ENCODE results near the gene MCM9.

MCM9 gene

DNA sequence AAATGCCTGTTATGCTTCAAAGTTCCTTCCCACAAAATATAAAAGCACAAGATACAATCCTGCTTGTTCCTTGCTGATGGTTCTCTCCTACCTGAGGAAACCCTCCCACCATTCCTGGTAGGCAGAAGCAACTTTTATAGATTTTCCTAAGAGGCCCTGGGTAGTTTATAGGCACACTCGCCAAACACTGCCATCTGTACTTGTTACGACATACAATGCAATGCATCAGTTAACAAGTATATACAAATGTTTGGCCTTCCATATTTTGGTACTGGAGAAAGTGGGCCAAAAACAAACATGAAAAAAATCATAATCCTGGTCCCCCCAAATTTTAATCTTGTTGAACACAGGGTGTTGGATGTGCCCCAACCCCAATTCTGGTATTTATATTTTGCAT is 16.6 kb downstream of the MCM9 start:
- TF ChIP-seq, protein P1, sequence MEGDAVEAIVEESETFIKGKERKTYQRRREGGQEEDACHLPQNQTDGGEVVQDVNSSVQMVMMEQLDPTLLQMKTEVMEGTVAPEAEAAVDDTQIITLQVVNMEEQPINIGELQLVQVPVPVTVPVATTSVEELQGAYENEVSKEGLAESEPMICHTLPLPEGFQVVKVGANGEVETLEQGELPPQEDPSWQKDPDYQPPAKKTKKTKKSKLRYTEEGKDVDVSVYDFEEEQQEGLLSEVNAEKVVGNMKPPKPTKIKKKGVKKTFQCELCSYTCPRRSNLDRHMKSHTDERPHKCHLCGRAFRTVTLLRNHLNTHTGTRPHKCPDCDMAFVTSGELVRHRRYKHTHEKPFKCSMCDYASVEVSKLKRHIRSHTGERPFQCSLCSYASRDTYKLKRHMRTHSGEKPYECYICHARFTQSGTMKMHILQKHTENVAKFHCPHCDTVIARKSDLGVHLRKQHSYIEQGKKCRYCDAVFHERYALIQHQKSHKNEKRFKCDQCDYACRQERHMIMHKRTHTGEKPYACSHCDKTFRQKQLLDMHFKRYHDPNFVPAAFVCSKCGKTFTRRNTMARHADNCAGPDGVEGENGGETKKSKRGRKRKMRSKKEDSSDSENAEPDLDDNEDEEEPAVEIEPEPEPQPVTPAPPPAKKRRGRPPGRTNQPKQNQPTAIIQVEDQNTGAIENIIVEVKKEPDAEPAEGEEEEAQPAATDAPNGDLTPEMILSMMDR (IDR thresholded peaks at IDR 0.05; ENCODE audit: insufficient read depth, low read depth, low read length, missing control alignments), result no peak
- no peak overlapping the region for H3K4me3 ChIP-seq (ENCODE audit: low read length)
- DNase-seq (ENCODE audit: low read depth), result no peak

DNA sequence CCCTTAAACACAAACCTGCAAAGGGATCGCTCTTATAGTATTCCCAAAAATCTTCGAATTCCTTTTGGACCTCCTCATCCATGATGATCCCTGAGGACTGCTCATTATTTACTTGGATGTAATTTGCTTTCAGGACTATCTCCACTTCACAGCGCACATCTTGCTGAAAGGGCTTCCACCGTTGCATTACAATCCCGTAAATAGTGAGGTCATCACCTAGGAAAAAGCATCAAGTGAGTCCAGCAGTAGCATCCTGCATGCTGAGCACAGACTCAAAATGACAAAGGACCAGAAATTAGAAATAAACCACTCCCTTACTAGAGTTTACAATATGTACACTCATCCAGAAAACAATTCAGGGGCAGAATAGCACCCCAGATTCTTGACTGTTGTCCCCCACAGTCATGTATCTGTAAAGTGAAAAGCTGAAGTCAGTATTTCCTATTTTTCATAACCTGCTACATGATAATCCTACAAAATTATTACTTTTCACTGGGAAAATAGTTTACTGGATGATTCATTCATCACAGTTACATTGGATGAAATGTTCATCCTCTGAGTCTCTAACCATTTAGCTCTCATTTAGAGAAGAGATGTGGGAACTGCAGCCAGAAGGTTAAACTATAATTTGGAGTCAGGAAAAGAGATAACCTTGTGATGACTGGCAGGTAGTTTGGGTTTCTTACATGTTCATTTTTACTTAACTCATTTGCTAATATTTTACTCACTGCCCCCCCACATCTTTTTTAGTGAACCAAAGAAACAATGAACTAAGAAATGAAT is 17.2 kb downstream of the MCM9 start:
- DNase-seq (ENCODE audit: low read depth), result no peak
- TF ChIP-seq, protein P1 (IDR thresholded peaks at IDR 0.05; ENCODE audit: insufficient read depth, low read depth, low read length, missing control alignments), result no peak
- H3K4me3 ChIP-seq (ENCODE audit: low read length), result no peak overlapping the region

DNA sequence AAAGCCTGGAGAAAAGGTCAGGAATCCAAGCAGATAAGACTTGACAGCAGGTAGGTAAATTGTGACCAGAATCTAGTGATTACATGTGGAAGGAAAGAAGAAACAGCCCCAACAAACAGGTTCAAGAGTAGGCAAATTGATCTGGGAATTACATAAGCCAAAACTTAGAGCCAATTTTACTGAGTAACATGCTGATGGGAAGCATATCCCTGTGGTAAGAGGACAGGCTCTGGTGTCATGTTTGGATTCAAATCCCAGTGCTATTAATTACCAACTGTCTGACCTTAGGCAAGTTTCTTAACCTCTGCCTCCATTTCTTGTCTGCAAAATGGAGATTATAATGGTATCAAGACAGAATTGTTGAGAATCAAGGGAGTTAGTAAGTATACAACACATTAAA is 20.4 kb downstream of the MCM9 start:
- TF ChIP-seq, protein P1 (IDR thresholded peaks at IDR 0.05; ENCODE audit: insufficient read depth, low read depth, low read length, missing control alignments), result no peak
- no peak overlapping the region for H3K4me3 ChIP-seq (ENCODE audit: low read length)
- DNase-seq (ENCODE audit: low read depth), result no peak

DNA sequence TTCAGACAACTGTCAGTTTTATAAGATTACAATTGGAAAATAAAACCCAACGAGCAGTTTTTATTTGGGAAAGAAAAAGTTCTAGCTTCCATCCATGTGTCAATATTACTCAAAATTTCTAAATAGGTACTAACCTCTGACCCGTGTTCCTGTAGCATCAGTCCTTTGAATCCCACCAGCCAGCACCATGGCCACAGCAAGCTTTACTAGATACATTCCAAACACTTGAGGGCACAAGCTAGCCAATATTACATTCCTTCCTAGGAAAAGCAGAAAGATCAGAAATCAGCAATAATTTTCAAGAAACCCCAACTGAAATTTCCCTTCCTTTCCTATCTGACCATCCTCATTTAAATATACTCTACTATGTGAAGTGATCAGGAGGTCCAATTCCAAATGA is 21.8 kb downstream of the MCM9 start:
- TF ChIP-seq, protein P1 (IDR thresholded peaks at IDR 0.05; ENCODE audit: insufficient read depth, low read depth, low read length, missing control alignments), result no peak
- no peak overlapping the region for H3K4me3 ChIP-seq (ENCODE audit: low read length)
- DNase-seq (ENCODE audit: low read depth), result no peak

DNA sequence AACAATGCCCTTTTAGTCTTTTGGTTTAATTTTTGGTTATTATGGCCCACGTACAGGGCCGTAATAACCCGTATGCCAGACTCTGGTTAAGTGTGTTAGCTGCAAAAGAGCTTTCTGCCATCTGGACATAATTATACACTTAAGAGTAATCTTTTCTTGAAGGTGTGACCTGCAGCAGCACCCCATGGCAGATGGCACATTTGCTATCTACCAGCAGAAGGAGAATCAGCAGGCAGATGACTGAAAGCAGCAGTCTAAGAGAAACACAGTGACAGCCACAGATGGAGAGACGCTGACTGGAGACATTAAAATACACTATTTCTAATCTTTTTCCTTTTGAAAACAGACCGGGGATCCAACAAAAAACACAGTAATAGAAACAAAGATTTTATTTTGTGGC is 22.3 kb downstream of the MCM9 start:
- no peak overlapping the region for H3K4me3 ChIP-seq (ENCODE audit: low read length)
- DNase-seq (ENCODE audit: low read depth), result no peak
- TF ChIP-seq, protein P1 (IDR thresholded peaks at IDR 0.05; ENCODE audit: insufficient read depth, low read depth, low read length, missing control alignments), result no peak

DNA sequence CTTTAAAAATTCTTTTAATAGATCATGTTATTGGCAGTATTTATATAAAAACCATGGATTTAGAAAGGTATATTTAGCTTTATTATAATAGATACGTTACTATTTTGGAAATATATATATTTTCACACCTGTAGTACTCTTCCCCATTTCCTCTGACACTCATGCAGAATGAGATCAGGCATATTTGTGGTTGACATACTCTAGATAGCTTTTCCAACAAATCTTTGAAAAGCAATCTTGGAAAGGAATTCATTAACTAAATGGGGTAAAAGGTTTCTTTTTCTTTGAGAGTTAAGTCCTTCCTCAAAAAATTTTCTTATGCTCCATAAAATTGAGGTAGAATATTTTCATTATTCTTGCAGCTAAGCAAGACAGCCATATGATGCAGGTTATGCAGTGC is 26.5 kb downstream of the MCM9 start:
- H3K4me3 ChIP-seq (ENCODE audit: low read length), result no peak overlapping the region
- DNase-seq (ENCODE audit: low read depth), result no peak
- TF ChIP-seq, protein P1 (IDR thresholded peaks at IDR 0.05; ENCODE audit: insufficient read depth, low read depth, low read length, missing control alignments), result no peak

DNA sequence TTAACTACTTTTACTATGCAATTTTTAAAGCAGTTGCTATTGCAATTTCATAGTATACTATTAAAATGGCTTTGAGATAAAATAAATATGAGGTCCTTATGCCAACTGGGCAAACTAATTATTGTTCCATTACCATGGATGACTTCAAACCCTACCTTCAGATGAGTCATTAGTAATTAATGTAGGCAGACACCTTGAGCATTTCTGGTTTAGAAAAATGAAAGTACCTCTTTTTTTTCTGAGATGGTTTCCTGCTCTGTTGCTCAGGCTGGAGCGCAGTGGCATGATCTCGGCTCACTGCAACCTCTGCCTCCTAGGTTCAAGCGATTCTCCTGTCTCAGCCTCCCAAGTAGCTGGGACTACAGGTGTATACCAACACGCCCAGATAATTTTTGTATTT is 29.1 kb downstream of the MCM9 start:
- peak; percentile 29 for DNase-seq (ENCODE audit: low read depth)
- TF ChIP-seq, protein P1 (IDR thresholded peaks at IDR 0.05; ENCODE audit: insufficient read depth, low read depth, low read length, missing control alignments), result no peak
- no peak overlapping the region for H3K4me3 ChIP-seq (ENCODE audit: low read length)

Data from epithelial cell of esophagus (primary cell).